Activated CD4-positive, alpha-beta T cell treated with anti-CD3 and anti-CD28 coated beads, Interleukin-2, amount 10 ng/mL, durations not matched to agents 7 days and 5 days (primary cell): ENCODE data around the gene SLC6A14. TPM values are rescaled to one million over a fixed set of nuclear protein-coding genes. Genes with fewer than 3 reads are reported as not detected.

Source experiments
- CTCF ChIA-PET: fragments of 350-600 bp; sonication (Branson Sonifier 250); formaldehyde crosslinking; loops from one replicate; lab custom pipeline; 2021; ENCODE audit warnings: antibody characterized with exemption; lab: Charles Lee
- POLR2A ChIA-PET: fragments of 350-600 bp; sonication (Branson Sonifier 250); formaldehyde crosslinking; loops from one replicate; lab custom pipeline; 2021; ENCODE audit warnings: antibody characterized with exemption; lab: Charles Lee
- DNase-seq: peaks from one replicate; pipeline ENCODE4 v3.0.0-alpha.2; 2020
- H3K27ac Mint-ChIP-seq: one replicate; pipeline ENCODE4 v1.8.0; 2021; ENCODE audit warnings: mild to moderate bottlenecking, moderate library complexity, mixed read lengths
- H3K27me3 Mint-ChIP-seq: one replicate; pipeline ENCODE4 v1.8.0; 2021; ENCODE audit warnings: mixed read lengths
- H3K36me3 Mint-ChIP-seq: one replicate; pipeline ENCODE4 v1.8.0; 2021; ENCODE audit warnings: low read depth, mixed read lengths
- H3K4me1 Mint-ChIP-seq: one replicate; pipeline ENCODE4 v1.8.0; 2021; ENCODE audit warnings: mixed read lengths
- H3K4me3 Mint-ChIP-seq: one replicate; pipeline ENCODE4 v1.8.0; 2021; ENCODE audit warnings: mild to moderate bottlenecking, moderate library complexity, mixed read lengths
- H3K9me3 Mint-ChIP-seq: one replicate; pipeline ENCODE4 v1.8.0; 2021; ENCODE audit warnings: mixed read lengths
- total RNA-seq, 2 experiments: library from RNA; stranded (reverse); gene quantifications; one replicate each; pipeline ENCODE4 v1.2.3, GENCODE V29; 2021

The SLC6A14 gene
- total RNA-seq, result not detected

DNA sequence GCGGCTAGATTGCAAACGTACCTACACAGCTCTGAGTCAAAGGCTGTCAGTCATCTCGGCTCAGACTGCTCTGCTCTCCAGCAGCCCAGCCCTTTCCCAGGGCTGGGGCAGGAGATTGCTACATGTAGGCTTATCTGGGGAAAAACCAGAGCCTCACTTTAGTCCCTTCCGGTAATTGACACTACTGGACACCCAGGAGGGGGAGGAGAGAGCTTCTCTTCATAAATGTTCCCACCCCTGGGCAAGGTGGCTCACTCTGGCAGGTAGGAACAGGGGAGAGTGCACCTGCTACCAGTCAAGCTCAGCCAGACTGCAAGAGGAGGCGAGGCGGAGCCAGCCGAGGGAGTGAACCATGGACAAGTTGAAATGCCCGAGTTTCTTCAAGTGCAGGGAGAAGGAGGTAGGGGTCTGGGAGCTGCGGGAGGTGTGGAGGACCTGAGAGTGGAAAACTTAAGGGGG is at the start of gene SLC6A14:
SLC6A14 (plus strand) TSS at position 249 of the 459 bp plus-strand sequence; CDS start at position 353, 104 bp downstream.
- POLR2A ChIA-PET, result no interaction called here
- Mint-ChIP-seq H3K4me1 (no peaks in the 10 kb centered on the region), H3K27me3 (no peaks in the 10 kb centered on the region), H3K27ac (no peak within 1 kb of the TSS), H3K4me3 (no peak within 1 kb of the TSS), H3K9me3 (no peaks in the 10 kb centered on the region), H3K36me3 (no peaks in the 10 kb centered on the region)
- CTCF ChIA-PET, result no interaction called here
- no peak for DNase-seq

GRCh38 chrX:116395752-116396151 is 40.7 kb upstream of the SLC6A14 start:
- H3K4me1 Mint-ChIP-seq, result no peaks in the 10 kb centered on the region
- POLR2A ChIA-PET, result no interaction called here
- no peak for DNase-seq
- CTCF ChIA-PET, result no interaction called here
- no peak overlapping the region for H3K4me3 Mint-ChIP-seq
- no peaks in the 10 kb centered on the region for H3K9me3 Mint-ChIP-seq
- no peak overlapping the region for H3K27ac Mint-ChIP-seq
- H3K36me3 Mint-ChIP-seq, result no peaks in the 10 kb centered on the region
- H3K27me3 Mint-ChIP-seq, result no peaks in the 10 kb centered on the region

DNA sequence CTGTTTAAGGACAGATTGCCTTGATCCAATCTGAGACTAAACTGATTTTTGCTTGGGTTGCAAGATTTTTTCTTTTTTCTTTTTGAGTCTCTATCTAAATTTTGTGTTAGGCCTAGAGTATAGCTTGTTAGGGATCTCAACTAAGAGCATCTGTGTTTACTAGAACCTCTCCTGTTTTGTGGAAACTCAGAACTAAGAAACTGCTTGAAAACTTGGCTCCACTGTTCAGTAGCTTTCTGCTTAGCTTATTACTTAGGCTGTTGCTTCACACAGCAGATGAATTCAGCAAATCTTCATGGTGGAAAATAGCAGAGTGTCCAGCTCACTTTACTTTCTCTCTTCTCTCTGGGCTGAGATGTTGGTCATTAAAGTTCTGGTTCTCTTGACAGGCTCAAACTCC is 36.7 kb upstream of the SLC6A14 start:
- no peak for DNase-seq
- Mint-ChIP-seq H3K27ac (no peak overlapping the region), H3K4me3 (no peak overlapping the region), H3K4me1 (no peaks in the 10 kb centered on the region), H3K27me3 (no peaks in the 10 kb centered on the region), H3K36me3 (no peaks in the 10 kb centered on the region), H3K9me3 (no peaks in the 10 kb centered on the region)
- CTCF ChIA-PET, result no interaction called here
- POLR2A ChIA-PET, result no interaction called here

DNA sequence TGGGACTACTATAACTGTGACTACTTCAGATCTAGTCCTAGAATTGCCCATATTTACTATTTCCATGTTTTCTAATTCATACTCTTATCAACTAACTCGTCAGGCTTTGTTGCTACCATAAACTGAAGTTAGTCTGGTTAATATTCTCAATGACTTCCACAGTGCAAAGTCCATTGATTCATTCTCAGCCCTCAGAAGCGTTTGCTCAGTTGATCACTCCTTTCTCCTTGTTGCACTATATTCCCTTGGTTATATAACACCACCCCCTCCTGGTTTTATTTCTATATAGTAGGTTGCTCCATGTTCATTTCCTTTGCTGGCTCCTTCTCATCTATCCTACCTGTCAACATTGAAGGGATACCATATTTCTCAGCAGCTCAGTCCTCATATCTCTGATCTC is 27.2 kb upstream of the SLC6A14 start:
- Mint-ChIP-seq H3K27ac (no peak overlapping the region), H3K27me3 (no peaks in the 10 kb centered on the region), H3K9me3 (no peaks in the 10 kb centered on the region), H3K4me3 (no peak overlapping the region), H3K36me3 (no peaks in the 10 kb centered on the region), H3K4me1 (no peaks in the 10 kb centered on the region)
- ChIA-PET POLR2A (no interaction called here), CTCF (no interaction called here)
- no peak for DNase-seq

DNA sequence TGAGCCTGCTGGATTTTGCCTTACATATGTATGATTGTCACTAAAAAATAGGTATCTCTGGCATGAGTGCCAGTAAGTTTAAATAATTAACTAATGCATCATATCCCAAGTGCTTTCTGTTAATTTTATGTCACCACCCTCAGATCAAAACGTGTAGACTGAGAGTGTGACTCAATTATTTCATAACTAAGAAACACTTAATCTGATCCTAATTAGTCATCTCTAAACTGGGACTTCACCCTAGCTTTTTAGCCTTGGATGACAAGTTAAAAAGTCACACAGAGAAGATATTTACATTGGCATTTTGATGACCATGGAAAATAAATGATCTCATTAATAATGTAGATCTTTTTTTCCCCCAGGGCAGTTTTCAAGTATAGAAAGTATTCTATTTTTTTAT is 23.1 kb upstream of the SLC6A14 start:
- Mint-ChIP-seq H3K36me3 (no peaks in the 10 kb centered on the region), H3K9me3 (no peaks in the 10 kb centered on the region), H3K4me3 (no peak overlapping the region), H3K27ac (no peak overlapping the region), H3K27me3 (no peaks in the 10 kb centered on the region), H3K4me1 (no peaks in the 10 kb centered on the region)
- POLR2A ChIA-PET, result no interaction called here
- no peak for DNase-seq
- CTCF ChIA-PET, result no interaction called here

DNA sequence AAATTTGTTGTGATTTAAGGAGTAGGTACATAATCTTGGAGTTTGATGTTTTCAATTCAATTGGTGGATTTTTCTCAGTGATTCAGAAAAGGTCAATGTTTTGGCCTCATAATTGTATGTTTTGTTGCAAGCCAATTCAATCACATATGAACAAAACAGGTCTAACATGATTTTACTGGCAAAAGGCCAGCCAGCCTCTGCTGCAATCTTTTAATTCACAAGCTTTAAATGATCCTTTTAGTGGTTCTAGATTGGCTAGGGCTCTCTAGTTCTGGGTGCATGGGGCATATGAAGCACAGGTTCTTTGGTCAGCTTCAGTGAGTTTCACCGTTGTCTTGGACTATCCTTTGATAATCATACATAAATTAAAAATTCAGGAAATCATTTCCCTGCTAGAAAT is 19.2 kb upstream of the SLC6A14 start:
- H3K4me1 Mint-ChIP-seq, result no peaks in the 10 kb centered on the region
- no peaks in the 10 kb centered on the region for H3K36me3 Mint-ChIP-seq
- ChIA-PET POLR2A (no interaction called here), CTCF (no interaction called here)
- H3K27me3 Mint-ChIP-seq, result no peaks in the 10 kb centered on the region
- no peaks in the 10 kb centered on the region for H3K9me3 Mint-ChIP-seq
- no peak overlapping the region for H3K27ac Mint-ChIP-seq
- H3K4me3 Mint-ChIP-seq, result no peak overlapping the region
- no peak for DNase-seq

GRCh38 chrX:116417968-116418367 is 18.4 kb upstream of the SLC6A14 start:
- DNase-seq, result no peak
- H3K4me3 Mint-ChIP-seq, result no peak overlapping the region
- ChIA-PET CTCF (no interaction called here), POLR2A (no interaction called here)
- H3K27ac Mint-ChIP-seq, result no peak overlapping the region
- H3K27me3 Mint-ChIP-seq, result no peaks in the 10 kb centered on the region
- H3K36me3 Mint-ChIP-seq, result no peaks in the 10 kb centered on the region
- no peaks in the 10 kb centered on the region for H3K9me3 Mint-ChIP-seq
- no peaks in the 10 kb centered on the region for H3K4me1 Mint-ChIP-seq

GRCh38 chrX:116427978-116428377 is 8.4 kb upstream of the SLC6A14 start:
- no peaks in the 10 kb centered on the region for H3K27me3 Mint-ChIP-seq
- DNase-seq, result no peak
- no peaks in the 10 kb centered on the region for H3K4me1 Mint-ChIP-seq
- POLR2A ChIA-PET, result no interaction called here
- no peak overlapping the region for H3K27ac Mint-ChIP-seq
- no peaks in the 10 kb centered on the region for H3K36me3 Mint-ChIP-seq
- CTCF ChIA-PET, result no interaction called here
- no peaks in the 10 kb centered on the region for H3K9me3 Mint-ChIP-seq
- no peak overlapping the region for H3K4me3 Mint-ChIP-seq

DNA sequence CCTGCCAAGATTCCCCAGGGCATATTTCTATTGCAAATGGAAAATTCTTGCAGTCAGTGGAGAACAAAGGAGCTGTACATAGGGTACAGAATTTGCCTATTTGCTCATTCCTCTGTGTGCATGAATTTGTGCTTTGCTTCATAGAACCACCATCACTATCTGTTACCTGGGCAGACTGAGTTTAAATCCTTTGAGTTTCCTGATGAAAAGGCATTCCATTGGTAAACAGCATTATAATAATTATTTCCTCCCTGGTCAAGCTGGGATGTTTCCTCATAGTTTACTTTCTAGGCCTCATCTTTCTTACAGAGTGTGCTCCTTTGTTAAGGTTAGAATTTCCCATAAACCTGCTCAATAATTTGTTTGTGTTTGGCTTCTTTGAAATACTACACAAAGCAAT is 809 bp upstream of the SLC6A14 start:
- H3K27ac Mint-ChIP-seq, result no peak overlapping the region
- no peak overlapping the region for H3K4me3 Mint-ChIP-seq
- POLR2A ChIA-PET, result no interaction called here
- H3K4me1 Mint-ChIP-seq, result no peaks in the 10 kb centered on the region
- no peaks in the 10 kb centered on the region for H3K27me3 Mint-ChIP-seq
- no peaks in the 10 kb centered on the region for H3K36me3 Mint-ChIP-seq
- CTCF ChIA-PET, result no interaction called here
- DNase-seq, result no peak
- H3K9me3 Mint-ChIP-seq, result no peaks in the 10 kb centered on the region

GRCh38 chrX:116449156-116449555 is 12.8 kb downstream of the SLC6A14 start:
- DNase-seq, result no peak
- Mint-ChIP-seq H3K9me3 (no peaks in the 10 kb centered on the region), H3K27ac (no peak overlapping the region), H3K27me3 (no peaks in the 10 kb centered on the region), H3K4me1 (no peaks in the 10 kb centered on the region), H3K4me3 (no peak overlapping the region), H3K36me3 (no peaks in the 10 kb centered on the region)
- CTCF ChIA-PET, result no interaction called here
- POLR2A ChIA-PET, result no interaction called here

DNA sequence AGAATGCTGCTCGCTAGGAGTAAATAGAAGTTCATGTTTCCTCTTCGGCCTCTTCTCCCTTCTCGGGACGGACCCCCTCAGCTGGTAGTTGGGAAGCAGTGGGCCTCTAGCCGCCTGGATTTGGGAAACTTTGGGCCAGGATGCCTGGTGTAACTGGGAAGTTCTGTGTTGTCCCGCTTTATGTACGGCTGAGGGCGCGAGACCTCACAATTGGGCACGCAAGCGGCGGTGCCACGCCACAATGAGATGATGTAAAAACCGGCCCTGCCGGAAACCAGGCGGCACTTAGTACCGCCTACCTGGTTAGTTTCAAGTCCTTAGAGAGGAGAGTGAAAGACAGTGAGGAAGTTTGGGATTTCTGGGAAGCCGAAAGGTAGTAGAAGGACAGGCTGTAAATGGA is 26.4 kb downstream of the SLC6A14 start, which contains the start of gene CT83:
CT83 (minus strand) TSS at position 155 of the 400 bp plus-strand sequence; CDS start at position 35, 120 bp downstream.
- ChIA-PET POLR2A (no interaction called here), CTCF (interaction anchor here (0.5 kb wide), 1 partner anchor 836 kb away, joined by 3 read pairs; no protein-coding TSS in a partner anchor)
- H3K27ac Mint-ChIP-seq, result no peak within 1 kb of the TSS
- H3K4me1 Mint-ChIP-seq, result no peaks in the 10 kb centered on the region
- no peaks in the 10 kb centered on the region for H3K36me3 Mint-ChIP-seq
- no peak for DNase-seq
- H3K9me3 Mint-ChIP-seq, result no peaks in the 10 kb centered on the region
- no peak within 1 kb of the TSS for H3K4me3 Mint-ChIP-seq
- no peaks in the 10 kb centered on the region for H3K27me3 Mint-ChIP-seq

DNA sequence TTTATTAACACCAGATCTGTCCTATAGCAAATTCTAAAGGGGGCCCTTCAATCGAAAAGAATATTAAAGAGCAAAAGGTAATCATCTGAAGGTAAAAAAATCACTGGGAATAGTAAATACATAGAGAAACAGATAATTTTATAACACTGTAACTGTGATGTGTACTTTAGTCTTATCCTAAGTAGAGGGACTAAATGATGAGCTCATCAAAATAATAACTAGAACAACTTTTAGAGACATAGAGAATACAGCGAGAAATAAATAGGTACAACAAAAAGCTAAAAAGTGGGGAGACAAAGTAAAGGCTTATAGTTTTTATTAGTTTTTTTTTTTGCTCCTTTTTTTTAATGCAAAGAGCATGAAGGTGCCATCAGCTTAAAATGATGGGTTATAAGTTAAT is 43.7 kb downstream of the SLC6A14 start:
- H3K27ac Mint-ChIP-seq, result no peak overlapping the region
- H3K27me3 Mint-ChIP-seq, result no peaks in the 10 kb centered on the region
- no peaks in the 10 kb centered on the region for H3K9me3 Mint-ChIP-seq
- ChIA-PET POLR2A (no interaction called here), CTCF (no interaction called here)
- H3K4me1 Mint-ChIP-seq, result no peaks in the 10 kb centered on the region
- no peaks in the 10 kb centered on the region for H3K36me3 Mint-ChIP-seq
- no peak overlapping the region for H3K4me3 Mint-ChIP-seq
- no peak for DNase-seq

DNA sequence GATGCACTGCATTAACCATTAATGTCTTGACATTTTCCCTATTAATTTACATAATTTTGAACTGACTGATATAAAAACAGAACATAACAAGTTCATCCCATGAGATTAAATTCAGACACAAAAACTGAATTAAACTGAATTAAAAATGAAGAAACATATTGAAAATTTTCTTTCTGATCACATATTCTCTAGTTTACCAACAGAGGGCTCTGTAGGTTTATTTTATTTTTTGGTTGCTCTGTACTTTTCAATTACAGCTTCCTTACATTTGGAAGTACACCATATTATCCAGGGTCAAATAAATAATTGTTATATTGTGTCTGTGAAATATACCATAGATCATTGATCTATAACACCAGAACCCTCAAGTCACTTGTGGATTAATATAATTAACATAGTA is 53.7 kb downstream of the SLC6A14 start:
- Mint-ChIP-seq H3K27ac (no peak overlapping the region), H3K9me3 (no peaks in the 10 kb centered on the region), H3K4me1 (no peaks in the 10 kb centered on the region), H3K36me3 (no peaks in the 10 kb centered on the region), H3K27me3 (no peaks in the 10 kb centered on the region), H3K4me3 (no peak overlapping the region)
- no peak for DNase-seq
- POLR2A ChIA-PET, result no interaction called here
- CTCF ChIA-PET, result no interaction called here

DNA sequence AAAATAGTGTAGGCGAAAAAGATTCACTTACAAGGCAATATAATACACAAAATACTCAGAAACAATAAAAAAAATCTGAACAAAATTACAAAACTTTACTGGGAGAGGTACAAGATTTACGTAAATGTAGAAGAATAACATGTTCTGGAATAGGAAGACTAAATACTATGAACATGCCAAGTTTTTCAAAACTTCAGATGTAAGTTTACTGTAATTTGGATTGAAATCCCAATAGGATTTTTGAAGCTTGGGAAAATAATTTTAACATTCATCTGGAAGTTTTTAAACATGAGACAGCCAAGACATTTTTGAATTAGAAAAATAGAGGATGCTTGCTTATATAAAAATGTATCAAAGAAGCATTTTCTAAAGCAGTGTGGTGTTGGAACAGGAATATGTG is 56.9 kb downstream of the SLC6A14 start:
- Mint-ChIP-seq H3K4me1 (no peaks in the 10 kb centered on the region), H3K27ac (no peak overlapping the region), H3K4me3 (no peak overlapping the region), H3K9me3 (no peaks in the 10 kb centered on the region), H3K36me3 (no peaks in the 10 kb centered on the region), H3K27me3 (no peaks in the 10 kb centered on the region)
- ChIA-PET CTCF (no interaction called here), POLR2A (no interaction called here)
- DNase-seq, result no peak
